Measurements from ENCODE around the gene VWA3A. TPM values are rescaled to one million over a fixed set of nuclear protein-coding genes. Genes with fewer than 3 reads are reported as not detected.
"Not testable (repeated sequence)": the region's sequence is repeated elsewhere in the genome, so short reads cannot be mapped to it uniquely, and the experiment has no call there.

Gene VWA3A
- total RNA-seq (under 1 TPM; 0.04 to 0.16 TPM), polyA plus RNA-seq (not detected)

- H3K36me3 Mint-ChIP-seq: peaks cover 0 to 4% (median 0%) of the 10 kb centered on the region in 3 donors
- ChIA-PET POLR2A (no interaction called here), CTCF (interaction anchor here (2.3 kb wide), 1 partner anchor 14 kb away, joined by 7 read pairs; no protein-coding TSS in a partner anchor)
- Histone ChIP-seq H3K27me3 (ENCODE audit: insufficient read depth, low read length, poor library complexity, severe bottlenecking) (no peaks in the 10 kb centered on the region), H3K36me3 (ENCODE audit: insufficient read depth, low read length) (no peaks in the 10 kb centered on the region), H3K4me3 (ENCODE audit: low read length) (no peak within 1 kb of the TSS), H3K27ac (ENCODE audit: low read depth, low read length) (no peak within 1 kb of the TSS), H3K4me1 (ENCODE audit: insufficient read depth, low read length) (no peaks in the 10 kb centered on the region), H3K9me3 (ENCODE audit: low read length) (no peaks in the 10 kb centered on the region)
- H3K9me3 Mint-ChIP-seq: no peaks in the 10 kb centered on the region
- DNase-seq: no peak
- no peaks in the 10 kb centered on the region for H3K4me1 Mint-ChIP-seq
- H3K27me3 Mint-ChIP-seq: peaks cover 5 to 15% of the 10 kb centered on the region in 2 donors
- H3K4me3 Mint-ChIP-seq: no peak within 1 kb of the TSS
- H3K27ac Mint-ChIP-seq: no peak within 1 kb of the TSS
These were observed at the start of gene VWA3A for GRCh38 chr16:22092143-22092933. VWA3A (plus strand) TSS chr16:22092541; CDS start chr16:22092638, 97 bp downstream.

GRCh38 chr16:22043882-22044281, 48.5 kb upstream of the VWA3A start:
- H3K4me1 ChIP-seq (ENCODE audit: insufficient read depth, low read length); H3K27ac Mint-ChIP-seq; H3K4me3 ChIP-seq (ENCODE audit: low read length); H3K4me1 Mint-ChIP-seq; H3K27ac ChIP-seq (ENCODE audit: low read depth, low read length); H3K4me3 Mint-ChIP-seq; H3K27me3 Mint-ChIP-seq; H3K36me3 Mint-ChIP-seq; H3K27me3 ChIP-seq (ENCODE audit: insufficient read depth, low read length, poor library complexity, severe bottlenecking); CTCF ChIA-PET; H3K9me3 ChIP-seq (ENCODE audit: low read length); POLR2A ChIA-PET; H3K9me3 Mint-ChIP-seq; H3K36me3 ChIP-seq (ENCODE audit: insufficient read depth, low read length); DNase-seq: not testable (repeated sequence)

GRCh38 chr16:22045888-22046287, 46.5 kb upstream of the VWA3A start:
- H3K4me3 Mint-ChIP-seq; H3K4me3 ChIP-seq (ENCODE audit: low read length); H3K27ac ChIP-seq (ENCODE audit: low read depth, low read length); H3K4me1 ChIP-seq (ENCODE audit: insufficient read depth, low read length); POLR2A ChIA-PET; H3K9me3 Mint-ChIP-seq; H3K36me3 Mint-ChIP-seq; H3K4me1 Mint-ChIP-seq; H3K36me3 ChIP-seq (ENCODE audit: insufficient read depth, low read length); DNase-seq; H3K9me3 ChIP-seq (ENCODE audit: low read length); CTCF ChIA-PET; H3K27me3 Mint-ChIP-seq; H3K27me3 ChIP-seq (ENCODE audit: insufficient read depth, low read length, poor library complexity, severe bottlenecking): not testable (repeated sequence)
- peak overlapping the region in 1 of 8 donors; percentile 24 for H3K27ac Mint-ChIP-seq

- no peak for DNase-seq
- Mint-ChIP-seq H3K4me1 (peaks cover 11 to 20% (median 13%) of the 10 kb centered on the region in 3 donors), H3K4me3 (no peak overlapping the region), H3K36me3 (peaks cover 0 to 7% (median 4%) of the 10 kb centered on the region in 3 donors), H3K27ac (peak overlapping the region in 1 of 8 donors; percentile 47), H3K27me3 (no peaks in the 10 kb centered on the region), H3K9me3 (no peaks in the 10 kb centered on the region)
- Histone ChIP-seq H3K4me3 (ENCODE audit: low read length) (no peak overlapping the region), H3K4me1 (ENCODE audit: insufficient read depth, low read length) (peaks cover 5% of the 10 kb centered on the region), H3K9me3 (ENCODE audit: low read length) (no peaks in the 10 kb centered on the region), H3K27me3 (ENCODE audit: insufficient read depth, low read length, poor library complexity, severe bottlenecking) (no peaks in the 10 kb centered on the region), H3K36me3 (ENCODE audit: insufficient read depth, low read length) (no peaks in the 10 kb centered on the region), H3K27ac (ENCODE audit: low read depth, low read length) (no peak overlapping the region)
- ChIA-PET CTCF (no interaction called here), POLR2A (no interaction called here)
These were observed 41.4 kb upstream of the VWA3A start for GRCh38 chr16:22050963-22051362.

- peaks cover 0 to 12% (median 6%) of the 10 kb centered on the region in 3 donors for H3K36me3 Mint-ChIP-seq
- CTCF ChIA-PET: no interaction called here
- POLR2A ChIA-PET: no interaction called here
These were observed 39.4 kb upstream of the VWA3A start for GRCh38 chr16:22052980-22053379.

GRCh38 chr16:22053921-22054341, 38.4 kb upstream of the VWA3A start:
- no peaks in the 10 kb centered on the region for H3K9me3 Mint-ChIP-seq
- Histone ChIP-seq H3K27ac (ENCODE audit: low read depth, low read length) (no peak overlapping the region), H3K27me3 (ENCODE audit: insufficient read depth, low read length, poor library complexity, severe bottlenecking) (no peaks in the 10 kb centered on the region), H3K9me3 (ENCODE audit: low read length) (no peaks in the 10 kb centered on the region), H3K4me1 (ENCODE audit: insufficient read depth, low read length) (peaks cover 5% of the 10 kb centered on the region), H3K4me3 (ENCODE audit: low read length) (no peak overlapping the region), H3K36me3 (ENCODE audit: insufficient read depth, low read length) (no peaks in the 10 kb centered on the region)
- H3K27ac Mint-ChIP-seq: no peak overlapping the region
- H3K4me3 Mint-ChIP-seq: no peak overlapping the region
- peaks cover 17 to 28% (median 20%) of the 10 kb centered on the region in 3 donors for H3K4me1 Mint-ChIP-seq
- no peak for DNase-seq
- H3K36me3 Mint-ChIP-seq: peaks cover 0 to 12% (median 10%) of the 10 kb centered on the region in 3 donors
- POLR2A ChIA-PET: no interaction called here
- H3K27me3 Mint-ChIP-seq: no peaks in the 10 kb centered on the region
- CTCF ChIA-PET: interaction anchor here (2.0 kb wide), 1 partner anchor 24 kb away, joined by 5 read pairs; no protein-coding TSS in a partner anchor

More at GRCh38 chr16:22052980-22053379, 39.4 kb upstream of the VWA3A start:
- no peak overlapping the region for H3K27ac ChIP-seq (ENCODE audit: low read depth, low read length)
- H3K4me1 ChIP-seq (ENCODE audit: insufficient read depth, low read length): peaks cover 5% of the 10 kb centered on the region
- DNase-seq: no peak
- H3K4me3 ChIP-seq (ENCODE audit: low read length): no peak overlapping the region
- Mint-ChIP-seq H3K9me3 (no peaks in the 10 kb centered on the region), H3K4me3 (no peak overlapping the region), H3K27ac (no peak overlapping the region), H3K27me3 (no peaks in the 10 kb centered on the region), H3K4me1 (peaks cover 11 to 21% (median 13%) of the 10 kb centered on the region in 3 donors)
- no peaks in the 10 kb centered on the region for H3K36me3 ChIP-seq (ENCODE audit: insufficient read depth, low read length)
- no peaks in the 10 kb centered on the region for H3K9me3 ChIP-seq (ENCODE audit: low read length)
- H3K27me3 ChIP-seq (ENCODE audit: insufficient read depth, low read length, poor library complexity, severe bottlenecking): no peaks in the 10 kb centered on the region

- POLR2A ChIA-PET: no interaction called here
- H3K4me3 Mint-ChIP-seq: no peak overlapping the region
- H3K4me1 Mint-ChIP-seq: peaks cover 20 to 32% (median 24%) of the 10 kb centered on the region in 3 donors
- H3K27me3 Mint-ChIP-seq: no peaks in the 10 kb centered on the region
- Histone ChIP-seq H3K4me1 (ENCODE audit: insufficient read depth, low read length) (peaks cover 5% of the 10 kb centered on the region), H3K27ac (ENCODE audit: low read depth, low read length) (no peak overlapping the region), H3K27me3 (ENCODE audit: insufficient read depth, low read length, poor library complexity, severe bottlenecking) (no peaks in the 10 kb centered on the region), H3K4me3 (ENCODE audit: low read length) (no peak overlapping the region), H3K36me3 (ENCODE audit: insufficient read depth, low read length) (no peaks in the 10 kb centered on the region), H3K9me3 (ENCODE audit: low read length) (no peaks in the 10 kb centered on the region)
- no peak for DNase-seq
- CTCF ChIA-PET: interaction anchor here (2.0 kb wide), 1 partner anchor 23 kb away, joined by 5 read pairs; no protein-coding TSS in a partner anchor
- no peaks in the 10 kb centered on the region for H3K9me3 Mint-ChIP-seq
- peak overlapping the region in 2 of 8 donors; percentile 3 to 20 for H3K27ac Mint-ChIP-seq
- H3K36me3 Mint-ChIP-seq: peaks cover 0 to 12% (median 12%) of the 10 kb centered on the region in 3 donors
These were observed 37.3 kb upstream of the VWA3A start for GRCh38 chr16:22054847-22055590.

GRCh38 chr16:22055881-22056280, 36.5 kb upstream of the VWA3A start:
- no peak for DNase-seq
- H3K36me3 ChIP-seq (ENCODE audit: insufficient read depth, low read length): no peaks in the 10 kb centered on the region
- H3K27me3 Mint-ChIP-seq: no peaks in the 10 kb centered on the region
- POLR2A ChIA-PET: no interaction called here
- no peaks in the 10 kb centered on the region for H3K9me3 ChIP-seq (ENCODE audit: low read length)
- H3K27me3 ChIP-seq (ENCODE audit: insufficient read depth, low read length, poor library complexity, severe bottlenecking): no peaks in the 10 kb centered on the region
- CTCF ChIA-PET: interaction anchor here (1.5 to 2.0 kb wide), 2 partner anchors 20 to 22 kb away, joined by 4 to 5 read pairs; no protein-coding TSS in a partner anchor
- peaks cover 5% of the 10 kb centered on the region for H3K4me1 ChIP-seq (ENCODE audit: insufficient read depth, low read length)
- peaks cover 0 to 14% (median 12%) of the 10 kb centered on the region in 3 donors for H3K36me3 Mint-ChIP-seq
- no peak overlapping the region for H3K27ac Mint-ChIP-seq
- H3K9me3 Mint-ChIP-seq: no peaks in the 10 kb centered on the region
- no peak overlapping the region for H3K27ac ChIP-seq (ENCODE audit: low read depth, low read length)
- no peak overlapping the region for H3K4me3 ChIP-seq (ENCODE audit: low read length)
- no peak overlapping the region for H3K4me3 Mint-ChIP-seq
- peaks cover 20 to 36% (median 24%) of the 10 kb centered on the region in 3 donors for H3K4me1 Mint-ChIP-seq
